NCI-H1417 (cell line): Measurements from ENCODE around the gene CACNA1C.
"Not testable (repeated sequence)": the region's sequence is repeated elsewhere in the genome, so short reads cannot be mapped to it uniquely, and the experiment has no call there.

Experiments used
- DNase-seq, 3 experiments: peaks; one replicate each; lab custom pipeline; 2025; lab: John Stamatoyannopoulos, UW

CACNA1C gene

GRCh38 chr12:2739832-2740641 lies 687.2 kb downstream of the CACNA1C start:
- peak; percentile 13 to 70 (median 34) for DNase-seq

DNA sequence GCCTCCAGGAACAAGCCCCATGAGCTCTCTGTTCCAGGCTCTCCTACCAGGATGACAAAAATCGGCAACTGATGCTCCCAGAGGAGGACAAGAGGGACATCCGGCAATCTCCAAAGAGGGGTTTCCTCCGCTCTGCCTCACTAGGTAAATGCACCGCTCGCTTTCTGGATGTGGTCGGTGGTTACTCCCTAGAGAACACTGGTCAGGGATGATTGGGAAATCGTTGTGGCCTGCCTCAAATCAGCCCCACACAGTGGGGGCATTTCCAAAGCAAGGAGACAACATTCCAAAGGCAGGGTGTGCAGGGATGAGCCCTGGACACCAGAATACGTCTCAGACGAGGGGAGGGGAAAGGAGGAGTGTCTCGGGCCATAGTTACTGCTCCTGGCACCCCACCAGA lies 689.2 kb downstream of the CACNA1C start:
- not testable (repeated sequence) for DNase-seq

DNA sequence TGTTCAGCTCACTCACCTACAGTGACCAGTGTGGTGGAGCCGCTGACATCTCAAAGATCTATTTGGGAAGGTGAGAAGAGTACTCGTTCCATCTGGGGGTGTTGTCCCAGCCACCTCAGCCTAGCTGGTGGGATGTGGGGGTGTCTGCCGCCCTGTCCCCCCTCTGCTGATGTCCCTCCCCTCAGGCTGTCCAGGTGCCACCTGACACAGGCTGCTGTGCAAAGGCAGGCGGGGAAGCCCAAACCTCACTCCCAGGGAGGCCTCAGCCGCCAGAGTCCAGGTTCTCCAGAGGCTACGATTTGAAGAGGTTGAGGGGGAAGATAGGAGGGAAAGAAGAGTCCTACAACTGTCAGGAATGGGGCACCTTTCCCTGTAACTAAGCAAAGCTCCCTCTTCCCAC lies 690.7 kb downstream of the CACNA1C start:
- no peak for DNase-seq

- DNase-seq: no peak
These were observed 692.9 kb downstream of the CACNA1C start for GRCh38 chr12:2745655-2746054.
